Measurements from ENCODE around the gene GRM8.

GRCh38 chr7:126685018-126685573, 567.6 kb downstream of the GRM8 start:
- no peak for TF ChIP-seq CTCF (IDR thresholded peaks at IDR 0.05)
- no peak for TF ChIP-seq POLR2A (IDR thresholded peaks at IDR 0.05)

All from breast epithelium (tissue), 3 donors.